ENCODE measurements around the gene EOLA2. TPM values are rescaled to one million over a fixed set of nuclear protein-coding genes. Genes with fewer than 3 reads are reported as not detected.
"Not testable (repeated sequence)": the region's sequence is repeated elsewhere in the genome, so short reads cannot be mapped to it uniquely, and the experiment has no call there.

The EOLA2 gene
- total RNA-seq, 2 experiments from 2014 or later = 48.7 to 54.7 TPM

- H3K9me3 ChIP-seq (ENCODE audit: control insufficient read depth in 1 of 2, insufficient read depth in 1 of 2, low read length in 2 of 2) = no peaks in the 10 kb centered on the region
- no peak overlapping the region for H3K4me3 ChIP-seq (ENCODE audit: low read length)
- H3K36me3 Mint-ChIP-seq (ENCODE audit: low read depth) = peaks cover 38% of the 10 kb centered on the region
- H3K27me3 ChIP-seq (ENCODE audit: control insufficient read depth in 1 of 2, insufficient read depth in 2 of 2, low read length in 2 of 2) = no peaks in the 10 kb centered on the region
- no peaks in the 10 kb centered on the region for H3K27me3 Mint-ChIP-seq
- H3K4me1 Mint-ChIP-seq (ENCODE audit: low read depth) = no peaks in the 10 kb centered on the region
- H3K36me3 ChIP-seq (ENCODE audit: insufficient read depth, low read length) = peaks cover 23% of the 10 kb centered on the region
- no peak for TF ChIP-seq CTCF (IDR thresholded peaks at IDR 0.05)
- no peak overlapping the region for H3K27ac Mint-ChIP-seq
- DNase-seq (no peak), ATAC-seq (ENCODE audit: poor library complexity) (no peak)
- H3K27ac ChIP-seq (ENCODE audit: low read depth in 1 of 2, low read length in 2 of 2) = no peak overlapping the region
- H3K4me3 Mint-ChIP-seq = no peak overlapping the region
- intact Hi-C loops (cut with DNase I, micrococcal nuclease) = loop anchor here in 1 of 2 experiments (5.0 kb wide), 2 partner anchors 537 to 767 kb away; no protein-coding TSS in a partner anchor
- CTCF ChIA-PET = no interaction called here
- POLR2A ChIA-PET = no interaction called here
- no peaks in the 10 kb centered on the region for H3K4me1 ChIP-seq (ENCODE audit: insufficient read depth, low read length)
- no peaks in the 10 kb centered on the region for H3K9me3 Mint-ChIP-seq
Observed at GRCh38 chrX:149949743-149950436, 11.6 kb upstream of the EOLA2 start.

- H3K4me1 ChIP-seq (ENCODE audit: insufficient read depth, low read length) = no peaks in the 10 kb centered on the region
- peaks cover 24% of the 10 kb centered on the region for H3K36me3 ChIP-seq (ENCODE audit: insufficient read depth, low read length)
- H3K9me3 ChIP-seq (ENCODE audit: control insufficient read depth in 1 of 2, insufficient read depth in 1 of 2, low read length in 2 of 2) = no peaks in the 10 kb centered on the region
- CTCF ChIA-PET = no interaction called here
- no peaks in the 10 kb centered on the region for H3K27me3 ChIP-seq (ENCODE audit: control insufficient read depth in 1 of 2, insufficient read depth in 2 of 2, low read length in 2 of 2)
- POLR2A ChIA-PET = no interaction called here
- H3K27ac Mint-ChIP-seq = no peak overlapping the region
- no peak overlapping the region for H3K4me3 ChIP-seq (ENCODE audit: low read length)
- peaks cover 32% of the 10 kb centered on the region for H3K36me3 Mint-ChIP-seq (ENCODE audit: low read depth)
- DNase-seq = no peak
- H3K4me1 Mint-ChIP-seq (ENCODE audit: low read depth) = no peaks in the 10 kb centered on the region
- no peak overlapping the region for H3K4me3 Mint-ChIP-seq
- ATAC-seq (ENCODE audit: poor library complexity) = no peak
- no peak for TF ChIP-seq CTCF (IDR thresholded peaks at IDR 0.05)
- no peaks in the 10 kb centered on the region for H3K27me3 Mint-ChIP-seq
- H3K27ac ChIP-seq (ENCODE audit: low read depth in 1 of 2, low read length in 2 of 2) = no peak overlapping the region
- no peaks in the 10 kb centered on the region for H3K9me3 Mint-ChIP-seq
- intact Hi-C loops (cut with DNase I, micrococcal nuclease) = no loop called here
Observed at GRCh38 chrX:149948016-149948415, 9.7 kb upstream of the EOLA2 start.

GRCh38 chrX:149946932-149947331 is 8.6 kb upstream of the EOLA2 start:
- CTCF ChIA-PET; intact Hi-C loops (cut with DNase I, micrococcal nuclease); H3K4me1 Mint-ChIP-seq (ENCODE audit: low read depth); H3K27ac Mint-ChIP-seq; H3K9me3 Mint-ChIP-seq; H3K4me3 ChIP-seq (ENCODE audit: low read length); H3K27me3 Mint-ChIP-seq; H3K4me3 Mint-ChIP-seq; H3K9me3 ChIP-seq (ENCODE audit: control insufficient read depth in 1 of 2, insufficient read depth in 1 of 2, low read length in 2 of 2); H3K27me3 ChIP-seq (ENCODE audit: control insufficient read depth in 1 of 2, insufficient read depth in 2 of 2, low read length in 2 of 2); POLR2A ChIA-PET; H3K4me1 ChIP-seq (ENCODE audit: insufficient read depth, low read length); H3K27ac ChIP-seq (ENCODE audit: low read depth in 1 of 2, low read length in 2 of 2); ATAC-seq (ENCODE audit: poor library complexity); DNase-seq: not testable (repeated sequence)
- H3K36me3 Mint-ChIP-seq (ENCODE audit: low read depth) = peaks cover 32% of the 10 kb centered on the region
- H3K36me3 ChIP-seq (ENCODE audit: insufficient read depth, low read length) = peaks cover 24% of the 10 kb centered on the region

- H3K4me1 ChIP-seq (ENCODE audit: insufficient read depth, low read length); H3K4me3 Mint-ChIP-seq; ATAC-seq (ENCODE audit: poor library complexity); POLR2A ChIA-PET; H3K4me1 Mint-ChIP-seq (ENCODE audit: low read depth); DNase-seq; H3K4me3 ChIP-seq (ENCODE audit: low read length); H3K27ac ChIP-seq (ENCODE audit: low read depth in 1 of 2, low read length in 2 of 2); H3K27me3 ChIP-seq (ENCODE audit: control insufficient read depth in 1 of 2, insufficient read depth in 2 of 2, low read length in 2 of 2); H3K9me3 Mint-ChIP-seq; H3K9me3 ChIP-seq (ENCODE audit: control insufficient read depth in 1 of 2, insufficient read depth in 1 of 2, low read length in 2 of 2); H3K27me3 Mint-ChIP-seq; H3K27ac Mint-ChIP-seq; intact Hi-C loops (cut with DNase I, micrococcal nuclease); CTCF ChIA-PET: not testable (repeated sequence)
- H3K36me3 ChIP-seq (ENCODE audit: insufficient read depth, low read length) = peaks cover 22% of the 10 kb centered on the region
- peaks cover 22% of the 10 kb centered on the region for H3K36me3 Mint-ChIP-seq (ENCODE audit: low read depth)
Observed at GRCh38 chrX:149945820-149946219, 7.5 kb upstream of the EOLA2 start.

GRCh38 chrX:149945087-149945670 is 6.9 kb upstream of the EOLA2 start:
- not testable (repeated sequence) for ATAC-seq (ENCODE audit: poor library complexity)

More at GRCh38 chrX:149945087-149945670, 6.9 kb upstream of the EOLA2 start:
- H3K27ac Mint-ChIP-seq; H3K27ac ChIP-seq (ENCODE audit: low read depth in 1 of 2, low read length in 2 of 2); H3K9me3 Mint-ChIP-seq; H3K4me3 Mint-ChIP-seq; POLR2A ChIA-PET; H3K27me3 Mint-ChIP-seq; H3K4me1 ChIP-seq (ENCODE audit: insufficient read depth, low read length); H3K9me3 ChIP-seq (ENCODE audit: control insufficient read depth in 1 of 2, insufficient read depth in 1 of 2, low read length in 2 of 2); DNase-seq; intact Hi-C loops (cut with DNase I, micrococcal nuclease); CTCF ChIA-PET; H3K4me3 ChIP-seq (ENCODE audit: low read length); H3K27me3 ChIP-seq (ENCODE audit: control insufficient read depth in 1 of 2, insufficient read depth in 2 of 2, low read length in 2 of 2); H3K4me1 Mint-ChIP-seq (ENCODE audit: low read depth): not testable (repeated sequence)
- H3K36me3 Mint-ChIP-seq (ENCODE audit: low read depth) = peaks cover 16% of the 10 kb centered on the region
- peaks cover 22% of the 10 kb centered on the region for H3K36me3 ChIP-seq (ENCODE audit: insufficient read depth, low read length)
